Neural progenitor cell (in vitro differentiated cells): ENCODE results near the gene WDR75. TPM values are rescaled to one million over a fixed set of nuclear protein-coding genes. Genes with fewer than 3 reads are reported as not detected.

Experiments
- DNase-seq: peaks from one replicate; pipeline ENCODE4 v3.0.0-alpha.2; 2016; ENCODE audit warnings: low spot score
- H2AFZ ChIP-seq: fragments of 200-600 bp; sonication (generic); replicated peaks from 2 replicates; pipeline ENCODE4 v1.6.1; 2016; ENCODE audit warnings: antibody characterized with exemption
- H3F3A ChIP-seq: fragments of 200-600 bp; sonication (generic); 2 replicates; pipeline ENCODE4 v1.6.1; 2016; ENCODE audit warnings: antibody characterized with exemption, low read depth
- H3K27ac ChIP-seq: fragments of 200-600 bp; sonication (generic); 2 replicates; pipeline ENCODE4 v1.5.1; 2016; ENCODE audit warnings: mild to moderate bottlenecking
- H3K27me3 ChIP-seq: fragments of 200-600 bp; sonication (generic); 2 replicates; pipeline ENCODE4 v1.6.1; 2016; ENCODE audit warnings: mild to moderate bottlenecking, moderate library complexity
- H3K36me3 ChIP-seq: fragments of 200-600 bp; sonication (generic); 2 replicates; pipeline ENCODE4 v1.5.1; 2016
- H3K4me1 ChIP-seq: fragments of 200-600 bp; sonication (generic); 2 replicates; pipeline ENCODE4 v1.6.1; 2016; ENCODE audit warnings: mixed run types
- H3K4me2 ChIP-seq: fragments of 200-600 bp; sonication (generic); 2 replicates; pipeline ENCODE4 v1.6.1; 2016
- H3K4me3 ChIP-seq: fragments of 200-600 bp; sonication (generic); 2 replicates; pipeline ENCODE4 v1.5.1; 2016
- H3K79me2 ChIP-seq: fragments of 200-600 bp; sonication (generic); 2 replicates; pipeline ENCODE4 v1.6.1; 2016; ENCODE audit warnings: low read depth
- H3K9ac ChIP-seq: fragments of 200-600 bp; sonication (generic); 2 replicates; pipeline ENCODE4 v1.6.1; 2016
- H3K9me3 ChIP-seq: fragments of 200-600 bp; sonication (generic); 2 replicates; pipeline ENCODE4 v1.5.1; 2016; ENCODE audit warnings: low read depth
- H4K20me1 ChIP-seq: fragments of 200-600 bp; sonication (generic); 2 replicates; pipeline ENCODE4 v1.6.1; 2016; ENCODE audit warnings: low read depth
- H3K27ac Mint-ChIP-seq: 3 replicates; pipeline ENCODE4 v1.8.0; 2021; ENCODE audit warnings: mixed read lengths
- H3K27me3 Mint-ChIP-seq: 2 replicates; pipeline ENCODE4 v1.8.0; 2022; ENCODE audit warnings: low read depth, mild to moderate bottlenecking, inconsistent platforms, moderate library complexity, mixed read lengths; ENCODE audit not compliant: insufficient read depth
- H3K36me3 Mint-ChIP-seq: 3 replicates; pipeline ENCODE4 v1.8.0; 2021; ENCODE audit warnings: mixed read lengths
- H3K4me1 Mint-ChIP-seq: 3 replicates; pipeline ENCODE4 v1.8.0; 2021; ENCODE audit warnings: mixed read lengths
- H3K4me3 Mint-ChIP-seq: 3 replicates; pipeline ENCODE4 v1.8.0; 2021; ENCODE audit warnings: mild to moderate bottlenecking, moderate library complexity, mixed read lengths
- H3K9me3 Mint-ChIP-seq: 3 replicates; pipeline ENCODE4 v1.8.0; 2020; ENCODE audit warnings: mixed read lengths
- EZH2 ChIP-seq: fragments of 200-600 bp; sonication (generic); IDR thresholded peaks from 2 replicates; pipeline ENCODE4 v1.6.1; 2017; ENCODE audit warnings: antibody characterized with exemption, mild to moderate bottlenecking, moderate library complexity
- EZH2phosphoT487 ChIP-seq: fragments of 200-600 bp; sonication (generic); IDR thresholded peaks from 2 replicates; pipeline ENCODE4 v1.6.1; 2017; ENCODE audit warnings: antibody characterized with exemption
- total RNA-seq: library from RNA; depleted of rRNA; stranded (reverse); fragments of >200 nt; gene quantifications from 2 replicates; pipeline ENCODE4 v1.2.3, GENCODE V29; 2015; ENCODE audit warnings: low replicate concordance
- TF ChIP-seq, protein P1 (sequence below): fragments of 200-600 bp; sonication (generic); IDR thresholded peaks from 2 replicates; pipeline ENCODE4 v1.5.1; 2017; ENCODE audit warnings: antibody characterized with exemption, mild to moderate bottlenecking

Gene WDR75
- total RNA-seq, 1 donor from 2014 or later, result 121 TPM

DNA sequence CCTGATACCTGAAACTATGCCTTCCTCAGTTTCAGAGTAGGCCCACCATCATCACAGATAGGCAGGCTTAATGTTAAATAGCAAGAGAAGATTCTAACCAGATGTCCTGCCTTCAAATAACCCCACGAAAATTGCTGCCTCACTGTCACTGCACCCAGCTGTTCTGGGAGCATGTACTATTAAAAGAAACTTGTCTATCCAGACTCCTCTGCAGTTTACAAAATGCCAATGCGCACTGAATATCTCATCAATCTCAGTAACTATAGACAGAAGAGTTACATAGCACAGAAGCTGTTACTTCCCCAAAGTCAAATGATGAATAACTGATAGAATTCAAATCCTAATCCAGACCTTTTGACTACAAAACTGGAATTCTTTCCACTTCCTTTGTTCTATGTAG, 43.9 kb downstream of the WDR75 start:
- no peaks in the 10 kb centered on the region for H3K9me3 Mint-ChIP-seq

DNA sequence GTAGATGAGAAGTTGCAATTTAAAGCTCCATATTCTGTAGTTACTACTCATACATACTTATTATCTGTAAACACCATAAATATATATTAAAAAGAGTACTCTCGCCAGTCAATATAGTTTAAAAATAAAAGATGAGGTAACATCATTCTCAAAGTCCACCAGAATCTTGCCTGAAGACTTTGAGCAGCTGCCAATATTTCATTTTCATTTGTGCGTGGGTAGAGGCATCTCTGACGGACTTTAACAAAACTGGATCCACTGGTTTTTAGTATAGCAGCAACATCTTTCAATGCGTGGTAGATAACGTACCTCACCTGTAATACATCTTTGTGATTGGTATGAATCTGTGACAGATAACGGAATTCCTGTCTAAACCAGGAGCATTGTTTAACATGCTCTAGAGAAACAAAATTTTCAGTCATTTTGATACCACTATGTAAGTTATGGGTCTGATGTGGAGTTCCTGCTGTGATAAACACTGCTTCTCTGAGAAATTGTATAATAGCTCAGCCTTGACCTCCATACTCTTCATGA, 45.0 kb downstream of the WDR75 start:
- no peak overlapping the region for H3K4me3 Mint-ChIP-seq
- Histone ChIP-seq H3K27ac (no peak overlapping the region), H3K79me2 (no peaks in the 10 kb centered on the region), H3K4me3 (no peak overlapping the region), H3K9me3 (no peaks in the 10 kb centered on the region), H3F3A (no peaks in the 10 kb centered on the region), H3K4me2 (no peak overlapping the region), H3K27me3 (no peaks in the 10 kb centered on the region), H2AFZ (no peak overlapping the region), H3K4me1 (no peaks in the 10 kb centered on the region), H4K20me1 (no peaks in the 10 kb centered on the region), H3K9ac (no peak overlapping the region), H3K36me3 (no peaks in the 10 kb centered on the region)
- H3K9me3 Mint-ChIP-seq, result no peaks in the 10 kb centered on the region
- H3K27me3 Mint-ChIP-seq, result no peaks in the 10 kb centered on the region
- H3K4me1 Mint-ChIP-seq, result no peaks in the 10 kb centered on the region
- TF ChIP-seq, protein P1, sequence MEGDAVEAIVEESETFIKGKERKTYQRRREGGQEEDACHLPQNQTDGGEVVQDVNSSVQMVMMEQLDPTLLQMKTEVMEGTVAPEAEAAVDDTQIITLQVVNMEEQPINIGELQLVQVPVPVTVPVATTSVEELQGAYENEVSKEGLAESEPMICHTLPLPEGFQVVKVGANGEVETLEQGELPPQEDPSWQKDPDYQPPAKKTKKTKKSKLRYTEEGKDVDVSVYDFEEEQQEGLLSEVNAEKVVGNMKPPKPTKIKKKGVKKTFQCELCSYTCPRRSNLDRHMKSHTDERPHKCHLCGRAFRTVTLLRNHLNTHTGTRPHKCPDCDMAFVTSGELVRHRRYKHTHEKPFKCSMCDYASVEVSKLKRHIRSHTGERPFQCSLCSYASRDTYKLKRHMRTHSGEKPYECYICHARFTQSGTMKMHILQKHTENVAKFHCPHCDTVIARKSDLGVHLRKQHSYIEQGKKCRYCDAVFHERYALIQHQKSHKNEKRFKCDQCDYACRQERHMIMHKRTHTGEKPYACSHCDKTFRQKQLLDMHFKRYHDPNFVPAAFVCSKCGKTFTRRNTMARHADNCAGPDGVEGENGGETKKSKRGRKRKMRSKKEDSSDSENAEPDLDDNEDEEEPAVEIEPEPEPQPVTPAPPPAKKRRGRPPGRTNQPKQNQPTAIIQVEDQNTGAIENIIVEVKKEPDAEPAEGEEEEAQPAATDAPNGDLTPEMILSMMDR, result no peak
- TF ChIP-seq EZH2phosphoT487 (no peak), EZH2 (no peak)
- no peaks in the 10 kb centered on the region for H3K36me3 Mint-ChIP-seq
- DNase-seq, result no peak
- no peak overlapping the region for H3K27ac Mint-ChIP-seq

More for the DNA sequence above, 43.9 kb downstream of the WDR75 start:
- no peaks in the 10 kb centered on the region for H3F3A ChIP-seq
- Mint-ChIP-seq H3K36me3 (no peaks in the 10 kb centered on the region), H3K4me1 (no peaks in the 10 kb centered on the region), H3K27me3 (no peaks in the 10 kb centered on the region), H3K27ac (no peak overlapping the region), H3K4me3 (no peak overlapping the region)
- H2AFZ ChIP-seq, result no peak overlapping the region
- no peak for TF ChIP-seq EZH2phosphoT487
- TF ChIP-seq EZH2, result no peak
- TF ChIP-seq, protein P1, result no peak
- H3K27ac ChIP-seq, result no peak overlapping the region
- no peaks in the 10 kb centered on the region for H3K4me1 ChIP-seq
- H3K36me3 ChIP-seq, result no peaks in the 10 kb centered on the region
- H4K20me1 ChIP-seq, result no peaks in the 10 kb centered on the region
- no peaks in the 10 kb centered on the region for H3K79me2 ChIP-seq
- H3K4me3 ChIP-seq, result no peak overlapping the region
- no peak overlapping the region for H3K4me2 ChIP-seq
- H3K27me3 ChIP-seq, result no peaks in the 10 kb centered on the region
- H3K9me3 ChIP-seq, result no peaks in the 10 kb centered on the region
- H3K9ac ChIP-seq, result no peak overlapping the region
- no peak for DNase-seq

DNA sequence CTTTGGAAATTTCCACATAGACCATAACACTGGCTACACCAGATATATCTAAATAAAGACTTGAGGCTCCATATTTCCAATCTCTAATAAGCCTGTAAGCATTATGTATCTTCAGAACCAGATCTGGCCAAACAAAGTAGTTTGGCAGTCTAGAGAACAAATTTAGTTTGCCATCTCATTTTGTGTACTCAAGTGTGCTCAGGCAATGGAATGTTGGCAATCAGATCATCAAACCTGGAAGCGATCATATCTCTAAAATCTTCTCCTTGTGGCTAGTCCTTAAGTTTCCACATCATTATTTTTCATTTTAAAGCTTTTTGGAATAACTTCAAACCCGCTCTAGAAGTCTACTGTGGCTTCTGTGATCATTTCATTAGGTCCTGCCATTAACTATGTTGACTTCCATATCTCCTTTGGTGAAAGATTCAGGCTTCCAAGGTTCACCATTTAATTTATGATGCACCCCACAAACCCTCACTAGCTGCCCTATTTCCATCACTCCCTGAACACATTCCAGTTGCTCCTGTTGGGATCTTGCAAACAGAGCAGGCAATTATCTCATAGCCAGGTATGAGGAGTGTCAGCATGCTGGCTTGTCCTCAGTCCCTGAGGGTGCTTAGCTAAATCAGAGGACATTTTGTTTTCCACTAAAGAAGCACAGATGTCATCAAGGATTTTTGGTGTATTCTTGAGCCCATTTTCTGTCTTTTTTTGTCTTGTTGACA, 46.2 kb downstream of the WDR75 start:
- Histone ChIP-seq H2AFZ (no peak overlapping the region), H3K27me3 (no peaks in the 10 kb centered on the region)
- H3K27ac Mint-ChIP-seq, result no peak overlapping the region

More for the DNA sequence above, 46.2 kb downstream of the WDR75 start:
- Histone ChIP-seq H3K4me3 (no peak overlapping the region), H3K9ac (no peak overlapping the region), H4K20me1 (no peaks in the 10 kb centered on the region), H3F3A (no peaks in the 10 kb centered on the region), H3K27ac (no peak overlapping the region), H3K9me3 (no peaks in the 10 kb centered on the region), H3K4me1 (no peaks in the 10 kb centered on the region), H3K79me2 (no peaks in the 10 kb centered on the region), H3K36me3 (no peaks in the 10 kb centered on the region), H3K4me2 (no peak overlapping the region)
- H3K9me3 Mint-ChIP-seq, result no peaks in the 10 kb centered on the region
- no peaks in the 10 kb centered on the region for H3K4me1 Mint-ChIP-seq
- TF ChIP-seq EZH2, result no peak
- TF ChIP-seq, protein P1, result no peak
- TF ChIP-seq EZH2phosphoT487, result no peak
- no peaks in the 10 kb centered on the region for H3K27me3 Mint-ChIP-seq
- no peak for DNase-seq
- H3K4me3 Mint-ChIP-seq, result no peak overlapping the region
- H3K36me3 Mint-ChIP-seq, result no peaks in the 10 kb centered on the region
